ENCODE results near the gene ADGRL3.
"Not testable (repeated sequence)": the region's sequence is repeated elsewhere in the genome, so short reads cannot be mapped to it uniquely, and the experiment has no call there.

ADGRL3 gene

DNA sequence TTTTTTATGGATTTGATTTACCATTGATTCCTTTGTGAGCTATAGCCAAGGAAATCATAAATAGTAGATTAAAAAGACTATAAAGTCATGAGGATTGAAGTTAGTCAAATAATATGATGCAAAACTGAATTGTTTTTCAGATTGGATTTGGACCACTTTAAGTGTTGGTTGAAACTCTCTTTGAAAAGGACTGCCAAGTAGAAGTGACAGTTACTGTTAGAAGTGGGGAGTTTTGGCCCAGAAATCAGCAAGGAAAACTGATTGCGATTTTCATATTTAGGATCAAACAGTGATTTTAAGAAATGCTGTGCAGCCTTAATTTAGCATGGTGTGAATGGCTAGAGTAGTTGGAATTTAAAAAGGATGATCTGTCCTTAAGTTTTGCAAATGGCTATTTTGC is 4.9 kb downstream of the ADGRL3 start:
- no peak for DNase-seq (ENCODE audit: low read depth in 2 of 2)

DNA sequence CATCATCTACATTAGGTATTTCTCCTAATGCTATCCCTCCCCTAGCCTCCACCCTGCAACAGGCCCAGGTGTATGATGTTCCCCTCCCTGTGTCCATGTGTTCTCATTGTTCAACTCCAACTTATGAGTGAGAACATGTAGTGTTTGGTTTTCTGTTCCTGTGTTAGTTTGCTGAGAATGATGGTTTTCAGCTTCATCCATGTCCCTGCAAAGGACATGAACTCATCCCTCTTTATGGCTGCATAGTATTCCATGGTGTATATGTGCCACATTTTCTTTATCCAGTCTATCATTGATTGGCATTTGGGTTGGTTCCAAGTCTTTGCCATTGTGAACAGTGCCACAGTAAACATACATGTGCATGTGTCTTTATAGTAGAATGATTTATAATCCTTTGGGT is 7.0 kb downstream of the ADGRL3 start:
- not testable (repeated sequence) for DNase-seq (ENCODE audit: low read depth in 2 of 2)

DNA sequence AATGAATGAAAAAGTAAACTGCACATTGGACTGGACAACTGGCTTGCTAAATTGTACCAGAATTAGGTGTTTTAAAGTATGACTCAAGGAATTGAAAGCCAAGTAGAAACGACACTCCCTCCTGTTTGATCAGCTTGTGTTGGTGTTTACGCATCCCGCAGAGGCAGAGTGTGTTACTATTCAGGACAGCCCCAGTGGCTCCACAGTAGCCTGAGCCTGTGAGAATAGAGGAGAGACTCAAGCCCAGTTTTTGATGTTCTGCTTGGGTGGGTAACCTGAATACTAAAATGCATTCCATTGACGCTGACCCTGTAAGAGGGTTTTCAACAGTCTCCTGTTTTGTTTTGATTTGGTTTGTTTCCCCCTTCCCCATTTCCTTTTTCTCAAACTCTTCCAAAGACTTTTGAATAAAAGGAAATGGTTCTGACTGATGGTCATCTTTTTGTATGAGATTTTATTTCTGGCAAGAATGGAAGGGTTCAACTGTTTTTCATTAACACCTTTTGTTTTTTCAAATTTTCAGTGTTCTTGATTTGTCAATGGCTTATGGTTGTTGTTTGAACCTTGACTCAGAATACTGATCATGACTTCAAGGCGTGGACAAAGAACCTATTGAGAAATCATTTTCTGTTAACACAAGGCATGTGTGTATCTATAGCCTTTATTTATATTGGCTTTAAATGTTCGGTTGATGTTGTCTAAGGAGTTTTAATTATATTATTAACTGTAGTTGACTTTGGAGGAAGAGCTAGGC is 10.2 kb downstream of the ADGRL3 start:
- no peak for DNase-seq (ENCODE audit: low read depth in 2 of 2)

DNA sequence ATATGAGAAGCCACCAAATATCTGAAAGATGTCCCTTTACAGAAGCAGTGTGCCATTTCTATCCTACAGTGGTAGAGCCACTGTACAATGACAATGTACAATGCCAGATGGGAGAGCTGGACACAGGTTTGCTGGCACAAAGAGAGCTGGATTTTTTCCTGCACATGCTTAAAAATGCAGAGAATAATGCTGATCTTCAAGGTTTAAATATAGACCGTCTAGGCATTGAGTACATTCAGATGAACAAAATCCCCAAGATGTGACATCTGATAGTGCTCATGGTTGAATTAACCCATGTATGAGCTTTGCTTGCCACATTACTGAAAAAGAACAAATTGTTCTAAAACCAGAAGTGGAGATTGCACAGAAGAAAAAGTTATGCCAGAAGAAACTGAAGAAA is 11.7 kb downstream of the ADGRL3 start:
- no peak for DNase-seq (ENCODE audit: low read depth in 2 of 2)

DNA sequence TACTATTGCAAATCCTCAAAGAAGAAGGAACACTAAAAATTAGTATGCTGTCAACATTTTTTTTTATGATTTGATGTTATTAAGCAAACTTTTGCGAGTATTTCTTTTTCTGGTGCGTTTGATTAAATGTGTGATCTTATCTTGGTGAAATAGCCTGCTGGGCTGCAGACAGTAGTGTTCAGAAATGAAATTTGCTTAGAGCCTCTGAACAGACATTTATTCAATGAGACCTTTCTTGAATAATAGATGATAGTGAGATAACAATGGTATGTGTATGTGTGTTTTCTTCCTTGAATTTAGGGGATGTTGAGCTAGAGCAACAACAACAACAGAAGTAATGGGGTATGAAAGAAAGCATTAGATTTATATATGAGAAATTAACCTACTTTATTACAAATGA is 12.7 kb downstream of the ADGRL3 start:
- DNase-seq (ENCODE audit: low read depth in 2 of 2) = no peak

DNA sequence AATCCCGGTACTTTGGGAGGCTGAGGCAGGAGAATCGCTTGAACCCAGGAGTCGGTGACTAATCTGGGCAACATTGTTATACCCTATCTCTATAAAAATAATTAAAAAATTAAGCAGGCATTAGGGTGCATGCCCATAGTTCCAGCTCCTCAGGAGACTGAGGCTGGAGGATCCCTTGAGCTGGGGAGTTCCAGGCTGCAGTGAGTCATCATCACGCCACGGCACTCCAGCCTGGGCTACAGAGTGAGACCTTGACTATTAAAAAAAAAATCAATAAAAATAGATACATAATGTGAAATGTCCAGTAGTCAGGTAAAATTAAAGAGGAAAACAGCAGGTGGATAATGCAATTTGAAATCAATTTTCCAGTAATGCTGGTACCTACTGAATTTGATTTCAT is 14.6 kb downstream of the ADGRL3 start:
- DNase-seq (ENCODE audit: low read depth in 2 of 2) = no peak

DNA sequence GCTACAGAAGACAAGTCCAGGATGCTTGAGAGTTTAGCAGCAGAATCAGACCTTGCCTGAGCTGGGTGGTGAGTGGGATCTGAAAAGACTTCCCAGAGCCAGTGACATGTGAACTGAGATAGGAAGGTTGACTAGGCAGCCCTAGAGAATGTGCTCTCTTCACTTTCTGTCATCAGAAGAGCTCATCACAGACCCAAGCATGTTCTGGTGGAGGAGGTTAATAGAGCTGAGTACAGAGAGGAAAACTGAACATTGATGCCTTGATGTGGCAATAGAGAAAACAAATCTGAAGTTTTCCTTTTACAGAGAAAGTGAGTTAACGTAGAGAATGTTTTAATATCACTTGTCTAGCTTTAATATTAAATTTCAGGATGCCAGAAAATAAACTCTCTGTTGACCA is 17.1 kb downstream of the ADGRL3 start:
- no peak for DNase-seq (ENCODE audit: low read depth in 2 of 2)

DNA sequence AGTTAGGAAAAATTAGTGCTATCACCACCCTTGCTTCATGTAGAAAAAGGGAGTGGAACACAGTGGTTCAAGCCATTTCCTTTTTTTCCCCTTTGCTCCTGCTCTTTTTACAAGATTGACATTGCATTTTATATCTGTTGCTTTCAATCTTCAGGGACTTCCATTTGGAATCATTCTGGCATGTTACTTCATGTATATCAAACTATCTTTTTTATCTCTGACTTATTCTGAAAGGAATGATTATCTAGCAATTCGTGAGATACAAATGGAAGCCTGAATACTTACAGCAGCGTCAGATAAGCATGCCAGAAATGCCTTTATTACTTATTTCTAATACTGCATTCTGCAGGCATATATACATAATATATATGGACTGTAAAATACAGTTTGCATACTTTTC is 20.4 kb downstream of the ADGRL3 start:
- DNase-seq (ENCODE audit: low read depth in 2 of 2) = no peak

DNA sequence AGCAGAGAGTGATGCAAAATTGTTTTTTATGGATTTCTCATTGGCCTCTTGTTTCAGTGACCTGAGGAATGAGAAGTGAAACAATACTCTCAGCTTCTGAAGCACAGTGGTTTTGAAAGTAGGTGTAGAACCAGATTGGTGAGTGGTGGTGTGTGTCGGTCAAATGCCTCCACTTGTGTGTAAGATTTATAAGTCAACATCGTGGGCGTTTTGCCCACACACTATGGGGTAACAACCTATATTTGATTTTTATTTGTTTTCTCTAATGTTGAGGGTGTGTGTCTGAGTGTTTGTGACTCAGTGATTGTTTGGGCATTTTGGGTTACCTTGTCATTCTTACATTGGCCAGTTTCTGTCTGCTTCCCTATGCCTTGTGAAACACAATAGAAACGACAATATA is 23.3 kb downstream of the ADGRL3 start:
- DNase-seq (ENCODE audit: low read depth in 2 of 2) = no peak

DNA sequence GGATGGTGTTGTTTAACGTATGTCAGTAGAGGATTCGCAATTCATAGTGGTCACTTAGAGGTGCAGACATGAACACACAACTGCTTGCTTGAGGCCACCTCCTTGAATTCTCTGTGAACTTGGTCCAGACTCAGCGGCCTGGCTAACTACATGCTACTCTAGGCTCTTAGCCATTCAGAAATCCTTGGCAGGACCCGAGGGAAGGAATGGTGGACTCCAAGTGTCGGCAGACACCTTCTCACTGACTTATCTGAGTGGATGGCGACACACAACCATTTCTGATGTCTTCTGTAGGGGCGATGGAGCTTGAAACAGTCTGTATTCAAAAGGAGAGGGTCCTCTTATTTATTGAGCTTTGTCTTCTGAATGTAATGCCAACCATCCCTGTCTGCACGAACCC is 24.4 kb downstream of the ADGRL3 start:
- DNase-seq (ENCODE audit: low read depth in 2 of 2) = no peak

DNA sequence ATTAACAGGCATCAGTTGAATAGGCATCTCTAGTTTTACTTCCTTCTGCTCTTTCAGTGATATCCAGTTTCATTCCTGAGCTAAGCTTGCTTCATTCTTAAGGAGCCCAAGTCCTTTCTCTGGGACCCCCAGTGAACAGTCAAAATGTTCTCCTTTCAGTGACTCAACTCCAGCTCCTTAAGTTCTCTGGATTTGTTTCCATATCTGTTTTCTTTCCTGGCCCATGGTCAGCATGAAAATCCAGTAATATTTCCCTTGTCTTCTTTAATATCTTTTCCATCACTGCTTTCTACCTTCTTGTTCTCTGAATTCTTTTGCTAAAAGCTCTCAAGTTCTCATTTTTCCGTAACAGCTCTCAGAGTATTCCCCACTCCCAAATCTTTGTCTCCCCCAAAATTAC is 25.5 kb downstream of the ADGRL3 start:
- DNase-seq (ENCODE audit: low read depth in 2 of 2) = no peak

DNA sequence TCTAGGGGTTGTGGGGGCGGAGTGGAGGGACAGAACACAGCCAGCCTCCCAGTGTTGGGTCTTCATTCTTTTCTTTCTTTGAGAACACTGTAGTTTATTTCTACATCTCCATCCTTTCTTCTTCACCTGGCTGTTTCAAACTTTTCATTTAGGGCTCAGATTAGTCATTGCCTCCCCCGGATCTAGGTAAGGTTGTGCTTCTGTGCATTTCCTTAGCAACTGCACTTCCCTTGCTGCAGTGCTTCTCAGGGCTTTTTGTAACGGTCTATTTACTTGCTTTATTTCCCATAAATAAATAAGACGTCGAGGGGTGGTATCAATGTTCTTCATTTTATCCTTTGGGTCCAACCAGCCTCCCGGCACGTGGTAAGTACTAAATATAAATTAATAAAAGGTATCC is 31.3 kb downstream of the ADGRL3 start:
- DNase-seq (ENCODE audit: low read depth in 2 of 2) = no peak

DNA sequence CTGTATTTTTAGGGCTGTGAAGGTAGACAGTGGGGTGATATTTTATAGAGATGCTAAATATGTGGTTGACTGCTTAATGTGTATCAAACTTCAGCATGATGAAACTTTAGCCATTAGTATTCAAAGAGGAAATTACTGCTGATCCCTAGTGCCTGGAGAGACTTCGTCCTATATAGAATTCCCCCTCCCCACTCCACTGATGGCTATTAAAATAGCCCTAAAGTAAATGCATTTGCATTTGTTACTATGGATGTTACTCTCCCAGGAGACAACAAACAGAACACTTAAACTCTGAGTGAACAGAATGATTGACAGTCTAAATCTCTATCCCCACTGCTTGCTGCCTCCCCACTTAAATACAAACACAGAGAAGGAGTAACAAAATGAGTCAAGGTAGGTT is 39.1 kb downstream of the ADGRL3 start:
- DNase-seq (ENCODE audit: low read depth in 2 of 2) = no peak

DNA sequence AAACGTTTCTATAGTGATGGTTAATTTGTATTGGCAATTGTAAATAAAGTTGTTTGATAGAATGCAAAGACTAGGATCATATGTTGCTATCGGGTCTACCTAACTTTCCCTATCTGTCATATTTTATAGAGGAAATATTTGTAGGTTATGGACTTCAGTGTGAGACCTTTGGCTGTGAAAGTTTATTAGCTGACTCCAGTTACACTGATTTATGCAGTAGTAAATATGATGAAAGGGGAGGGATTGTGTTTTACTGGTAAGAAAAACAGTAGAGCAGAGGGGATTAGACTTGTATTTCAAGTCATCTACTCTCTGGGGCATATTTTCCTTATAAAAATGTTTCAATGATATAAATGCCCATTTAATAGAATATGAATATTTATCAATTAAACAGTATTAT is 43.8 kb downstream of the ADGRL3 start:
- DNase-seq (ENCODE audit: low read depth in 2 of 2) = no peak

DNA sequence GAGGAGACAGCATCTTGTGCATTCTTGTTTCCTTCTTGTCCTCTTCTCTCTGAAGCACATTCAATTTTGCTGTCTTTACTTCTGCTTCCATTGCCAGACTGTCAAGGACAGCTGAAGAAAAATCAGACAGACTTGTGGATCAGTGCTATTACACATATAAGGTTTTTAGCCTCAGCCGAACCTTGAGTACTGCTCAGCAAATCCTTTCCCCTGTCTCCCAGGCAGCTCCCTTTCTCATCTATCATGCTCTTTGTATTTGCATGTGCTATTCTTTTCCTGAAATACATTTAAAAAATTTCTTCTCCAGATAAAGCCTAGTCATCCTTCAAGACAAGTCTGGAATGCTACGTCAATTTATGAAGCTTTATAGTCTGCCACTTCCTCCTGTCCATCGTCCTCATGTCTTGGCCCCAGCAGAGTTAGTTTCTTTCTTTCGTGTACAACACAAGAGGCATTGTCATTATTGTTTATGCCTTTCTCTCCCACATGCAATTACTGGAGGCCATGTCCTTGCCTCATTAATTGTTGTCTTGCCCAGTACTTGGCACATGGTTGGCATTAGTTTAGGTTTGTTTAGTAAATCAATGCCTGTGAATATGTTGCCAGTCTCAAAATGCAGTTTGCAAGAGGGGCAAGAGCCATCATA is 45.1 kb downstream of the ADGRL3 start:
- no peak for DNase-seq (ENCODE audit: low read depth in 2 of 2)

DNA sequence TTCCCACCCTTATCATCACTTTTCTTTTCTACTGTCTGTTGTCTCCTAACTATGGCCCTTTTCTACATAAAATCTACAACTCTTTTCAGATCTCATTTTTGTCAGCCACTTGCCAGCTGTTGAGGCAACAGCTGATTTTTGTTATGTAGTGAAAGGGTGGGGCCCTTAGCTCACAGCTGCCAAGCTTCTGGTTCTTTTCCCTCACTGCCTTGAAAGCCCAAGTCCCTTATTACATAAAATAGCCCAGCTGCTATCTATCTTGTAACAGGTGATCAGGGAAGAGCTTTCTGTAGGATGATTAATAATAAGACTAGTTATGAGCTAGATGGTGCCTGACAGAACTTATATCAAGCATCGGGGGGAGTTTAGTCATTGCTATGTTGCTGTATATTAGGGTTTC is 45.9 kb downstream of the ADGRL3 start:
- no peak for DNase-seq (ENCODE audit: low read depth in 2 of 2)

DNA sequence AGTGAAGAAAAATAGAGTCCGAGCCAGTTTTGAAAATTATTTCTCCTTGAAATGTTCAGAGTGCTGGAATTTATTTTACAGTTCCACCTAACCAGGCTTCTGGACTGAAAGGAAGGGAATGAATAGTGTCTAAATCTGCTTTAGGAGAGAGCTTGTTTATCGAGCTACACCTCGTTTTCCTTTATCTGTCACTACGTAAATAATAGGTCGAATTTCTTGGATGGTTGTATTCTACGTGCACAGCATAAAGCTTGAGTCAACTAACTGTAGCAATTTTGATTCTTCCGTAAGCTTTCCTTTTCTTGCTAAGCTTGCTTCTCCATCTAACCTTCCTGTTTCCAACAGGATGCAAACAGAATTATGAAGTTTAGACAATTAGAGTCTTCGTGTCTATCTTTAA is 48.6 kb downstream of the ADGRL3 start:
- DNase-seq (ENCODE audit: low read depth in 2 of 2) = no peak

DNA sequence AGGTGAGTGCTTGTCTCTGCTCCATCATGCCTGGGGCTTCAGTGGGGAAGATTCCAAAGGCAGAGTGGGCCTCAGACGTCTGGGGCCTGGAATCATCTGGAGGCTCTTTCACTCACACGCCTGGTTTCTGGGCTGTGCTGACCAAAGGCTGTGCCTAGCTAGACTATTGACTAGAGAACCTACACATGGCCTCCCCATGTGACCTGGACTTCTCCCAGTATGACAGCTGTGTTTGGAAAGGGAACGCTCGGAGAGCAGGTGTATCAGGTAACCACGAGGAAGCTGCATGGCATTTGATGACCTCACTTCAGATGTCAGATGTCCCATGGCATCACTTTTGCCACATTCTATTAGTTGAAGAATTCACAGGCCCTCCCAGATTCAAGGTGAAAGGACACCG is 51.0 kb downstream of the ADGRL3 start:
- no peak for DNase-seq (ENCODE audit: low read depth in 2 of 2)

DNA sequence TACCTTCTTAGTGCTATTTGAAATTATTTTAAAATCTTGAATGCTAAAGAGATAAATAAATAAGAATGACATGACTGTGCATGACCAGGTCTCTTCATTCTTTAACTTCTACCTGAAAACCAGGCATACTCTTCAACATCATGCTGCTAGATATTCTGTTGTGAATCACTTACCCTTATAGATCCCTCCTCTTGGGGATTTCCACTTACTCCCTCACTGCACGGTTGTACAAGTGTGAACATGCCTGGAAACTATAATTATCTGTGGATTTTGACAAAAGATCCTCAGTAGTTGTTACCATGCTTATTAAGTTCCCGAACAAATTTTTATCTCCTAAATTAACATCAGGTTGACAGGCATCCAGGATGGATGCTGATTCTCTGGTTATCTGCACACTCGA is 54.3 kb downstream of the ADGRL3 start:
- DNase-seq (ENCODE audit: low read depth in 2 of 2) = no peak

DNA sequence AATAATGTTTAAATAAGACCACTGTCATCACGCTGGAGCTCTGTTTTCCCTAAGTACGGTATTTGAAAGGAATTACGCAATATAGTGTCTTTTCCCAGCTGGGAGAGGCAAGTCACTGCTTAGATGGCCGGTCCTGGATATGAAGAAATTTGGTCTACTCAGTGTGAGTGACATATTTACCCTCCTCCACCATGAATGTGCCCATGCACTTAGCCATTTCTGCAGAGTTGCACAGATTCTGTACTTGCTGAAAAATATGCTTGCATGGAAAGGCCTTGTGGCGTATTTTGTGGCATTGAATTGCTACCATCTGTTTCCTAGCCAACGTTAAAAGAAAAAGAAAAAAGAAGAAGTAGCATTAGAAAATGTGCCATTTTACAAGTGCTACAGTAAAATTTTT is 73.1 kb downstream of the ADGRL3 start:
- DNase-seq (ENCODE audit: low read depth in 2 of 2) = no peak

DNA sequence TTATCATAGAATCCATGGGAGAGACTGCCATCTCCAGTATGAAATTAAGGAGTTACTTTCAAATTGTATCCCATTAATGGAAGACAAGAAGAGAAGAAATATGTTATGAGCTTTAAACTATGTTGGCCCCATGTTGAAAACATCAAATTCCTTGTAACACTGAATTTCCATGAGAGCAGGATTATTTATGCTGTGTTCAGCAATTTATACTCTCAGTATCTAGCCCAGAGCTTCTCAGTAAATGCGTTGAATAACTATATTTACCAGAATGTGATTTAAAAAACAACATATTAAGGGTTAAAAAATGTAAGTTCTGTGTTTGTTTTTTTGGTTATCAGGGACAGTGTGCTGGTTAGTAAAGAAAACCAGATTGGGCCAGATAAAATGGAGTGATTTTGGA is 74.2 kb downstream of the ADGRL3 start:
- no peak for DNase-seq (ENCODE audit: low read depth in 2 of 2)

DNA sequence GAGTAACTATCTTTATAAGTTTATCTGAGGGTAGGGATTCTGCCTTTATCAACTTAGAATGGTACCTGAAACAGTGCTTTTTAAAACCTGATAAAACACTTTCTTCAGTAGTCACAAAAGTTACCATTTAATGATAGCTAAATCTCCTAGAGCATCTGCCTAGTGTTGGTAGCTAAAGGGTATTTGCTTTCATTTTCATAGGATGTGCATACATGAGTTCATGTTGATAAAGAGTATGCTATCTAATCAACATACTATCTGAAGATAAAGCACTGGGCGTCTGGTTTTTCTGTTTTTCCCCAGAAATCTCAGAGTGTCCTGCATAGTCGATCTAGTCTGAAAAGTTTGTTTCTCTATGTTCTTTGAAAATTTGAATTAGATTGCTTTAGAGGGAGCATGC is 75.1 kb downstream of the ADGRL3 start:
- no peak for DNase-seq (ENCODE audit: low read depth in 2 of 2)

DNA sequence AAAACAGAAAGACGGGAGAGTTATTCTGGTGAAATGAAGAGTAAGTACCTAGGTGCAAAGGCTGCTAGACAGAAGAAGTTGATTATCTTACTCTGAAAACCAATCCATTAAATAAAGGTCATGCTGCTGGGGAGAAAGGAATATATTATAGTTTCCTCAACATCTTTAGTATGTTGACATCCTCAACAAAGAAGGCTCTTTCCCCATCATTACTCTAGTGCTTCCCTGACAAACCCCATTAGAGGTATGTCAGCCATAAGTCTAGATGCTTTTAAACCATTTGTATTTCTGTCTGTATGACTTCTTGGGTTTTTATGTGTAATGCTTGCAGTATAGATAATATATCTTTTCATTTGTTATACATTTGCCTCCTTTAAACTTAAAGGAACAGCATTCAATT is 75.9 kb downstream of the ADGRL3 start:
- DNase-seq (ENCODE audit: low read depth in 2 of 2) = no peak

Measured in stimulated activated CD8-positive, alpha-beta memory T cell treated with anti-CD3 and anti-CD28 coated beads, Interleukin-15, amount 100 ng/mL, for 4 hours (primary cell).